T-helper 17 cell (primary cell): ENCODE measurements around the gene SNRNP25. TPM values are rescaled to one million over a fixed set of nuclear protein-coding genes. Genes with fewer than 3 reads are reported as not detected.

ENCODE experiments used
- ATAC-seq: fragments of 150-1000 bp; cut with Tn5 transposase; 2 replicates; pipeline ENCODE4 v1.10.0; 2021; ENCODE audit warnings: mild to moderate bottlenecking, moderate library complexity
- DNase-seq, 3 donors: peaks; one replicate each; pipeline versions ENCODE4 v3.0.0 to v3.0.0-alpha.2; 2020 to 2021
- H3K9me3 ChIP-seq: one replicate; pipeline ENCODE4 v1.7.0; 2013; ENCODE audit warnings: low read length, mild to moderate bottlenecking; ENCODE audit not compliant: control insufficient read depth, poor library complexity, severe bottlenecking
- H3K27ac Mint-ChIP-seq: one replicate; pipeline ENCODE4 v1.8.0; 2022; ENCODE audit warnings: mild to moderate bottlenecking, moderate library complexity, mixed read lengths
- H3K27me3 Mint-ChIP-seq: one replicate; pipeline ENCODE4 v1.8.0; 2022; ENCODE audit warnings: mixed read lengths
- H3K36me3 Mint-ChIP-seq: one replicate; pipeline ENCODE4 v1.8.0; 2022; ENCODE audit warnings: low read depth, mixed read lengths
- H3K4me1 Mint-ChIP-seq: one replicate; pipeline ENCODE4 v1.8.0; 2022; ENCODE audit warnings: mild to moderate bottlenecking, mixed read lengths
- H3K4me3 Mint-ChIP-seq: one replicate; pipeline ENCODE4 v1.8.0; 2022; ENCODE audit warnings: mild to moderate bottlenecking, moderate library complexity, mixed read lengths
- total RNA-seq, 4 donors: library from RNA in 2 of 4; stranded (reverse) in 2 of 4; gene quantifications; one replicate each; pipeline ENCODE4 v1.2.3 and lab custom pipeline; 2022 to 2026

SNRNP25 gene
- total RNA-seq, 2 donors from 2014 or later, result 6.5 to 7.3 TPM

DNA sequence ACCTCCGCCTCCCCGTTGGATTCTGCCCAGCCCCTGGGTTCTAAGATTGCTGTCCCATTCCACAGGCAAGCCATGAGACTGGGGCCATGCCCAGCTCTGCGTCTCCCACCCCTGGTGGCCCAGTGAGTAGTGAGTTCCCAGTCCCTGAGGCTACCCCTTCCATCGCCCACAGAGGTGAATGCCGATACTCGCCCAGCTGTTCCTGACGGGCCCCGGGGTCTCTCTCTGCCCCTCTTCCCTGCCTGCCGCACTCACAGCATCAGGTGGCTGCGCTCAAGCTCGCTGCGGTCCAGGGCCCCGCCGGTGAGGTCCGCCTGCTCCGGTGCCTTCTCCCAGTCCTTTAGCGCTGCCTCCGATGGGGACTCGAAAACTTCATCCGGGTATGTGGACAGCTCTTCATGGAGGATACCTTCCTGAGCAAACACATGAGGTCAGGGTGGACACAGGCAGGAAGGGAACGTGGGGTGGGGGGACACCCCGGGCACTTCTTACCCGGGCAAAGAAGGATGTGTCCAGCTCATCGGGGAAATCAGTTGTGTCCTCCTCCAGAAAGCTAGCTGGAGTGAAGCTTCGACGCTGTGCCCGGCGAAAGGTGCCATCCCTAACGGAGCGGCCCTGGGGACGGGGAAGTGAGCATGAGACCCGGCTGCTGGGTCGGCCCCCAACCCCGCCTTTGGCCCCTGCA is 8.8 kb downstream of the SNRNP25 start:
- peaks cover 1% of the 10 kb centered on the region for H3K27me3 Mint-ChIP-seq
- peaks cover 4% of the 10 kb centered on the region for H3K36me3 Mint-ChIP-seq
- H3K4me3 Mint-ChIP-seq, result no peak overlapping the region
- no peak overlapping the region for H3K27ac Mint-ChIP-seq
- H3K9me3 ChIP-seq, result no peaks in the 10 kb centered on the region
- no peak for ATAC-seq
- DNase-seq, result no peak
- H3K4me1 Mint-ChIP-seq, result peaks cover 12% of the 10 kb centered on the region

- no peak for ATAC-seq
- Mint-ChIP-seq H3K4me1 (peaks cover 10% of the 10 kb centered on the region), H3K36me3 (peaks cover 1% of the 10 kb centered on the region), H3K4me3 (no peak overlapping the region), H3K27me3 (peaks cover 6% of the 10 kb centered on the region), H3K27ac (no peak overlapping the region)
- no peak for DNase-seq
- H3K9me3 ChIP-seq, result no peaks in the 10 kb centered on the region
These were observed 9.4 kb downstream of the SNRNP25 start for GRCh38 chr16:62968-63391.

- Mint-ChIP-seq H3K4me3 (no peak overlapping the region), H3K27me3 (peaks cover 6% of the 10 kb centered on the region), H3K27ac (no peak overlapping the region), H3K4me1 (peaks cover 5% of the 10 kb centered on the region), H3K36me3 (no peaks in the 10 kb centered on the region)
- DNase-seq (no peak), ATAC-seq (no peak)
- no peaks in the 10 kb centered on the region for H3K9me3 ChIP-seq
These were observed 9.8 kb downstream of the SNRNP25 start for GRCh38 chr16:63466-63865.

- Mint-ChIP-seq H3K4me1 (peaks cover 5% of the 10 kb centered on the region), H3K36me3 (no peaks in the 10 kb centered on the region), H3K27ac (no peak overlapping the region), H3K27me3 (peaks cover 9% of the 10 kb centered on the region), H3K4me3 (no peak overlapping the region)
- DNase-seq (no peak), ATAC-seq (no peak)
- no peaks in the 10 kb centered on the region for H3K9me3 ChIP-seq
These were observed 10.6 kb downstream of the SNRNP25 start for GRCh38 chr16:63998-64913.

- DNase-seq, result no peak
- no peak overlapping the region for H3K27ac Mint-ChIP-seq
- H3K4me1 Mint-ChIP-seq, result peaks cover 5% of the 10 kb centered on the region
- ATAC-seq, result no peak
- peaks cover 15% of the 10 kb centered on the region for H3K27me3 Mint-ChIP-seq
- H3K4me3 Mint-ChIP-seq, result no peak overlapping the region
- H3K9me3 ChIP-seq, result no peaks in the 10 kb centered on the region
- no peaks in the 10 kb centered on the region for H3K36me3 Mint-ChIP-seq
These were observed 11.3 kb downstream of the SNRNP25 start for GRCh38 chr16:64914-65255.

- ATAC-seq, result peak; percentile 96
- peak; percentile 68 to 86 (median 69) for DNase-seq
- H3K4me1 Mint-ChIP-seq, result peaks cover 5% of the 10 kb centered on the region
- H3K27me3 Mint-ChIP-seq, result peaks cover 24% of the 10 kb centered on the region
- no peak overlapping the region for H3K27ac Mint-ChIP-seq
- H3K9me3 ChIP-seq, result no peaks in the 10 kb centered on the region
- H3K36me3 Mint-ChIP-seq, result no peaks in the 10 kb centered on the region
- H3K4me3 Mint-ChIP-seq, result no peak overlapping the region
These were observed 12.1 kb downstream of the SNRNP25 start for GRCh38 chr16:65745-66144.

DNA sequence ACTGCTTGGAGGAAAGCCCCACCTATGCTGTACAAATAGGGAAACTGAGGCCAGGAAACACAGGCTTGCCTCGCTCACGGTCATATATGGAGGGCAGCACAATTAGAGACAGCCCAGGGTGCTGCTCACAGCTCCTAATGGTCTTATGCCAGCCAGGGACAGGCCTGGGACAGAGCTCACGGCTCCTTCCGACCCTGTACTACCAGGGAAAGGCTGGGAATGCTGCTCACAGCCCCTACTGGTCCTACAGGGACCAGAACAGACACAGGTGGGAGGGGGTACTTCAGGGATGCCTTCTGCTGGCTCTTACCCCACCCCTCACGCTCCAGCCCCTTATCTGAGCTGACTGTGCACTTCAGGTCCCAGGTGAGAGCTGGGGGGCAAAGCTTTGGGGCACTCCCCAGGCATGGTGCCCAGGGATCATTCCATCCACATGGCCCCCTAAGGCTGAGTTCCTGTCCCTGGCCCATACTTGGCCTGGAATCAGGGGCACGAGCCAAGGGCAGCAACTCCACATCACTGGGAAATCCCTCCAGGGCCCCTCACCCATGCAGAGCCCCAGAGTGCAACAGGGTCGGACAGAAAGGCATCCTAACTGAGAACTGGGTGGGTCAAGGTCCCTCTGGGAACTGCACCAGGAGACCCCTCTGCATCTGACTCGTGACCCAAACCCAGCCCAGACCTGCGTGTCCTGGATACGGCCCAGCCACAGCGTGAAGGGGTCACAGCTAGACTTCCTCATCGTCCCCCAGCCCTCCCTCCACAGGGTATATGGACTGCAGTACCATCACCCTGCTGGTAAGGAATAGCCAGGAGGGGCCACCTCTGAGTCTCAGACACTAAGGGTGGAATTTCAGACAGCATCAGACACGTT is 12.9 kb downstream of the SNRNP25 start:
- ATAC-seq (no peak), DNase-seq (no peak)
- peaks cover 31% of the 10 kb centered on the region for H3K27me3 Mint-ChIP-seq
- H3K27ac Mint-ChIP-seq, result no peak overlapping the region
- no peak overlapping the region for H3K4me3 Mint-ChIP-seq
- H3K9me3 ChIP-seq, result no peaks in the 10 kb centered on the region
- no peaks in the 10 kb centered on the region for H3K36me3 Mint-ChIP-seq
- H3K4me1 Mint-ChIP-seq, result peaks cover 5% of the 10 kb centered on the region

DNA sequence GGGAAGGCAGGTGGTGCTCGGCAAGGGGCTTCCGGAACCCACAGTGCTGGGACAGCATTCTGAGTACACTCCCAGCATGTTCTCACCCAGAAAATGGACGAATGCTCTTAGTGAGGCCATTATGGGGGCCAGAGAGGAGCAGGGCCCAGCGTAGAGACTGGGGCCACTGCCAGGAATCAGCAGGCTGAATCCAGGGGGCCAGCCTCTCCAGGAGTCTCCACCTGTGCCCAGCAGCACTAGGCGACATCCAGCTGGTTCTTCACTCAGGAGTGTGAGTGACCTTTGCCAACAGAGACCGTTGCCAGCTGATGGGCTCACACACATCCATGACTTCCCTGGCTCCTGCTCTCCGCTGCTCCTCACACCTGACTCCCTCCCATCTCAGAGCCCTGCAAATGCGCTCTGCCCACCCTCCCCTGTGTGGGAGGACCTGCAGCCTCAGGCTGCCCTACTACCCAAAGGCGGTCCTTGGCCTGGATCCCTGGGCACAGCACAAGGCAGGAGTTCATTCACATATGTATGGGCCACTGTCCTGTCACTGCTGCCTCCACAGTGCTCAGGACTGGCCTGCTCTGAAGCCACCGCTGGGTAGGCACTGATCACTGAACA is 13.7 kb downstream of the SNRNP25 start:
- DNase-seq, result no peak
- Mint-ChIP-seq H3K4me1 (peaks cover 5% of the 10 kb centered on the region), H3K27ac (no peak overlapping the region), H3K36me3 (no peaks in the 10 kb centered on the region), H3K27me3 (peaks cover 31% of the 10 kb centered on the region), H3K4me3 (no peak overlapping the region)
- no peaks in the 10 kb centered on the region for H3K9me3 ChIP-seq
- ATAC-seq, result no peak

GRCh38 chr16:67884-68789 is 14.5 kb downstream of the SNRNP25 start:
- DNase-seq (no peak), ATAC-seq (no peak)
- Mint-ChIP-seq H3K4me1 (peaks cover 9% of the 10 kb centered on the region), H3K4me3 (no peak overlapping the region), H3K27me3 (peaks cover 36% of the 10 kb centered on the region), H3K27ac (no peak overlapping the region), H3K36me3 (peaks cover 3% of the 10 kb centered on the region)
- no peaks in the 10 kb centered on the region for H3K9me3 ChIP-seq

GRCh38 chr16:69181-69580 is 15.6 kb downstream of the SNRNP25 start:
- ATAC-seq, result no peak
- peaks cover 8% of the 10 kb centered on the region for H3K4me1 Mint-ChIP-seq
- peaks cover 3% of the 10 kb centered on the region for H3K36me3 Mint-ChIP-seq
- H3K9me3 ChIP-seq, result no peaks in the 10 kb centered on the region
- no peak overlapping the region for H3K27ac Mint-ChIP-seq
- no peak overlapping the region for H3K4me3 Mint-ChIP-seq
- DNase-seq, result no peak
- peaks cover 46% of the 10 kb centered on the region for H3K27me3 Mint-ChIP-seq

DNA sequence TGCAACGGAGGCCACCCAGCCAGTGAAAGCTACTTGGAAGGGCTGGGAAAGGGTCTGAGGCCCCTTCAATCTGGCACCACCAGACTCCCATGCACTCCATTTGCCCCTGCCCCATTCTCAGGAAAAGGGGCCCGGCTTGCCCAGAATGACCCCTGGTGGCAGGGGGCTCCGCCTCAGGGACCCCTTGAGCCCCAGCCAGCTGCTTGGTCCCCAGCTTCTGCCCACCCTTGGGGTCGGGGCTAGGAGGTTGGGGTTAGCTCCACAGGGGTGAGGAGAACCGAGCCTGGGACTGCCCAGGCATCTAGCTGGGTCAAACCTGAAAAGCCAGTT is 17.5 kb downstream of the SNRNP25 start:
- ATAC-seq (no peak), DNase-seq (no peak)
- Mint-ChIP-seq H3K36me3 (peaks cover 3% of the 10 kb centered on the region), H3K4me3 (no peak overlapping the region), H3K27ac (no peak overlapping the region), H3K27me3 (peaks cover 50% of the 10 kb centered on the region), H3K4me1 (peaks cover 6% of the 10 kb centered on the region)
- no peaks in the 10 kb centered on the region for H3K9me3 ChIP-seq
